ENCODE data around the gene SYT6.

- no peak for TF ChIP-seq CTCF (IDR thresholded peaks at IDR 0.05)
- TF ChIP-seq POLR2A (IDR thresholded peaks at IDR 0.05) = no peak
Measured at GRCh38 chr1:114097109-114097508, 56.6 kb downstream of the SYT6 start.
